Mesothelial cell of epicardium (in vitro differentiated cells): ENCODE data around the gene EDEM3. TPM values are rescaled to one million over a fixed set of nuclear protein-coding genes. Genes with fewer than 3 reads are reported as not detected.
A peak's percentile ranks its signal among the peaks of the same experiment; 100 is the strongest.

Source experiments
- DNase-seq, 2 experiments: peaks; one replicate each; pipeline ENCODE4 v3.0.0; 2021; ENCODE audit warnings: low spot score in 2 of 2; ENCODE audit not compliant: unreplicated experiment in 2 of 2
- H3K27ac Mint-ChIP-seq: 2 replicates; pipeline ENCODE4 v1.8.0; 2021; ENCODE audit warnings: mixed read lengths
- H3K27me3 Mint-ChIP-seq: 2 replicates; pipeline ENCODE4 v1.8.0; 2021; ENCODE audit warnings: low read depth, mixed read lengths
- H3K36me3 Mint-ChIP-seq: 2 replicates; pipeline ENCODE4 v1.8.0; 2021; ENCODE audit warnings: mixed read lengths
- H3K4me1 Mint-ChIP-seq: 2 replicates; pipeline ENCODE4 v1.8.0; 2021; ENCODE audit warnings: mixed read lengths
- H3K4me3 Mint-ChIP-seq: 2 replicates; pipeline ENCODE4 v1.8.0; 2021; ENCODE audit warnings: mild to moderate bottlenecking, moderate library complexity, mixed read lengths
- H3K9me3 Mint-ChIP-seq: 2 replicates; pipeline ENCODE4 v1.8.0; 2021; ENCODE audit warnings: mixed read lengths
- CTCF ChIP-seq: fragments of 200-600 bp; sonication (generic); IDR thresholded peaks from one replicate; pipeline ENCODE4 v1.5.0; 2021; ENCODE audit warnings: antibody characterized with exemption; ENCODE audit not compliant: unreplicated experiment
- total RNA-seq: library from RNA; stranded (reverse); gene quantifications from 3 replicates; pipeline ENCODE4 v1.2.1, GENCODE V29; 2021

The EDEM3 gene
- total RNA-seq, 1 donor from 2014 or later, result 25.4 TPM

DNA sequence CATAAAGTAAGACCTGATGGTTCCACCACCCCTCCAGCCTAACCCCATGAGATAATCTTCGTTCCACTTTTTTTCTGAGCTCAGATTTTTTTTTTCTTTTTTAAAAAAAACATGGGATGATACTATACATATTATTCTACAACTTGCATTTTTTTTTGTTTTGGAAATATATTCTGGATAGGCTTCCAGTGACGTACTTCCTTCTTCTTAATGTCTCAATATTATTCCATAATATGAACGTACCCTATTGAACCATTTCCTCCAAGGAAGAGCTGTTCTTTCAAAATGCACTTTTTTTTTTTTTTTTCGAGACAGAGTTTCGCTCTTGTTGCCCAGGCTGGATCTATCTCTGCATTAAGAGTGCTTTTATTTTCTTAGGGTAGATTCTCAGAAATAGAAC, 1.5 kb downstream of the EDEM3 start:
- DNase-seq, result no peak
- peak overlapping the region; percentile 83 for H3K4me3 Mint-ChIP-seq
- H3K27me3 Mint-ChIP-seq, result peaks cover 8% of the 10 kb centered on the region
- TF ChIP-seq CTCF, result no peak
- no peaks in the 10 kb centered on the region for H3K9me3 Mint-ChIP-seq
- no peaks in the 10 kb centered on the region for H3K36me3 Mint-ChIP-seq
- peak overlapping the region; percentile 41 for H3K27ac Mint-ChIP-seq
- H3K4me1 Mint-ChIP-seq, result peaks cover 25% of the 10 kb centered on the region

- Mint-ChIP-seq H3K9me3 (no peaks in the 10 kb centered on the region), H3K4me3 (peak overlapping the region; percentile 23), H3K4me1 (peaks cover 25% of the 10 kb centered on the region), H3K36me3 (no peaks in the 10 kb centered on the region), H3K27ac (no peak overlapping the region), H3K27me3 (peaks cover 7% of the 10 kb centered on the region)
- DNase-seq, result no peak
- TF ChIP-seq CTCF, result no peak
These were observed 2.0 kb downstream of the EDEM3 start for GRCh38 chr1:184752656-184753055.

- Mint-ChIP-seq H3K27me3 (no peaks in the 10 kb centered on the region), H3K9me3 (no peaks in the 10 kb centered on the region), H3K4me3 (no peak overlapping the region), H3K4me1 (peaks cover 11% of the 10 kb centered on the region), H3K27ac (no peak overlapping the region), H3K36me3 (no peaks in the 10 kb centered on the region)
- DNase-seq, result no peak
- no peak for TF ChIP-seq CTCF
These were observed 5.9 kb downstream of the EDEM3 start for GRCh38 chr1:184748740-184749139.

- Mint-ChIP-seq H3K4me3 (no peak overlapping the region), H3K27me3 (no peaks in the 10 kb centered on the region), H3K4me1 (no peaks in the 10 kb centered on the region), H3K9me3 (no peaks in the 10 kb centered on the region), H3K36me3 (no peaks in the 10 kb centered on the region), H3K27ac (no peak overlapping the region)
- DNase-seq, result no peak
- no peak for TF ChIP-seq CTCF
These were observed 7.3 kb downstream of the EDEM3 start for GRCh38 chr1:184747089-184747955.

DNA sequence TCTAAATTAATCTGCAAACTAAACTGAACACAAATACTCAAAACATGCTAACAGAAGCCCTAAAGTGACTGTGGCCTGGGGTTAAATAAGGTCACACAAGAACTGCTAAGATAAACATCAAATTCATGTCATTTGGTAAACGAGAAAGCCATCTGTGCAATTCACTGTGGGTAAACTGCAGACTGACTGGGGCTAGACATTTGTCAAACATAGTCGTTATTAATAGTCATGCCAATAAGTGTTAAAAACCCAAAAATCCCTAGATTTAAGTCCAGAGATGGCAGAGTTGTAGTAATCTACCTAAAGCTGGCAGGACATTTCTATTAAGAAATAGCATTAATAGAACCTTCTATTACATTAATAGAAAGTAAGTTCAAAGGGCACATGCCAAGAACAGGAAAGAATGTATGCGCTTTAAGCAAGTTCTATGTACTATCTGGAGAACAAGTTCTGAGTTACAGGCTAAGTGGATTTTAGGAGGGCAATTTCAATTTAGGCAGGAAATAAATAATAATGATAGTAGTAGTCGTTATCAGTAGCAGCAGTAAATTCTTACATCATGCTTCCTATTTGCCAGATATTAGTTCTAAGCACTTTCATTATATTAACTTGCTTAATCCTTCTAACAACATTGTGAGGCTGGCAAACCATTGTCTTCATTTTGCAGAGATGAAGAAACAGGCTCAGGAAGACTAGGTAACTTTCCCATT, 8.6 kb downstream of the EDEM3 start:
- no peak overlapping the region for H3K27ac Mint-ChIP-seq
- no peaks in the 10 kb centered on the region for H3K4me1 Mint-ChIP-seq
- no peaks in the 10 kb centered on the region for H3K36me3 Mint-ChIP-seq
- no peaks in the 10 kb centered on the region for H3K9me3 Mint-ChIP-seq
- TF ChIP-seq CTCF, result no peak
- no peak overlapping the region for H3K4me3 Mint-ChIP-seq
- no peak for DNase-seq
- no peaks in the 10 kb centered on the region for H3K27me3 Mint-ChIP-seq
